Measurements from ENCODE around the gene CADPS2. TPM values are rescaled to one million over a fixed set of nuclear protein-coding genes. Genes with fewer than 3 reads are reported as not detected.
A peak's percentile ranks its signal among the peaks of the same experiment; 100 is the strongest.

Gene CADPS2
- polyA plus RNA-seq, 3 donors, result not detected

DNA sequence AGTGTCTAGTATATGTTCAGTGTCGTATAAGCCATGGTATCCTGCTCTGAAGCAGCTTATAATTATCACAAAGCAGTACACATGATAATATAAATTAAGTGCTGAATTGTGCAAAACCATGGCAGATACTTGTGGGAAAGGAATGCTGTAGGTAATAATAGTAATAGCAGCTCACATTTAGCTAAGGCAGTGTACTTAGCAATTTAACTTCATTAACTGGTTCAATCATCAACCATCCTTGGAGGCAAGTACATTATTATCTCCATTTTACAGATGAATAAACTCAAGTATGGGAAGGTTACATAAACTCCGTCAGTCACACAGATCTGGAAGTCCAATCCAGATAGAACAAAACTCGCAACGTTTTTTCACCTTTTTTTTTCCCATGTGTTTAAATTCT is 161.9 kb downstream of the CADPS2 start:
- no peaks in the 10 kb centered on the region for H3K4me1 ChIP-seq (ENCODE audit: control insufficient read depth in 1 of 2, insufficient read depth in 2 of 2, low read length in 2 of 2)
- no peak for DNase-seq
- no peak overlapping the region for H3K4me3 ChIP-seq (replicated peaks in 1 of 3; ENCODE audit: low read depth in 2 of 3, low read length in 3 of 3)
- no peak overlapping the region for H3K4me2 ChIP-seq (replicated peaks; ENCODE audit: extremely low read depth, low read length, poor library complexity, severe bottlenecking)
- TF ChIP-seq, protein P1, sequence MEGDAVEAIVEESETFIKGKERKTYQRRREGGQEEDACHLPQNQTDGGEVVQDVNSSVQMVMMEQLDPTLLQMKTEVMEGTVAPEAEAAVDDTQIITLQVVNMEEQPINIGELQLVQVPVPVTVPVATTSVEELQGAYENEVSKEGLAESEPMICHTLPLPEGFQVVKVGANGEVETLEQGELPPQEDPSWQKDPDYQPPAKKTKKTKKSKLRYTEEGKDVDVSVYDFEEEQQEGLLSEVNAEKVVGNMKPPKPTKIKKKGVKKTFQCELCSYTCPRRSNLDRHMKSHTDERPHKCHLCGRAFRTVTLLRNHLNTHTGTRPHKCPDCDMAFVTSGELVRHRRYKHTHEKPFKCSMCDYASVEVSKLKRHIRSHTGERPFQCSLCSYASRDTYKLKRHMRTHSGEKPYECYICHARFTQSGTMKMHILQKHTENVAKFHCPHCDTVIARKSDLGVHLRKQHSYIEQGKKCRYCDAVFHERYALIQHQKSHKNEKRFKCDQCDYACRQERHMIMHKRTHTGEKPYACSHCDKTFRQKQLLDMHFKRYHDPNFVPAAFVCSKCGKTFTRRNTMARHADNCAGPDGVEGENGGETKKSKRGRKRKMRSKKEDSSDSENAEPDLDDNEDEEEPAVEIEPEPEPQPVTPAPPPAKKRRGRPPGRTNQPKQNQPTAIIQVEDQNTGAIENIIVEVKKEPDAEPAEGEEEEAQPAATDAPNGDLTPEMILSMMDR (IDR thresholded peaks at IDR 0.05), result no peak
- H4K20me1 ChIP-seq (ENCODE audit: insufficient read depth, low read length), result no peaks in the 10 kb centered on the region
- no peaks in the 10 kb centered on the region for H3K36me3 ChIP-seq (replicated peaks in 1 of 2; ENCODE audit: control insufficient read depth in 1 of 2, insufficient read depth in 2 of 2, low read length in 2 of 2)
- intact Hi-C loops (cut with micrococcal nuclease), result no loop called here
- H3K36me3 Mint-ChIP-seq, result no peaks in the 10 kb centered on the region
- no peak overlapping the region for H3K27ac ChIP-seq (ENCODE audit: low read depth in 1 of 2, low read length in 2 of 2)
- no peak overlapping the region for H3K9ac ChIP-seq (ENCODE audit: insufficient read depth, low read length, poor library complexity, severe bottlenecking)
- H2AFZ ChIP-seq (ENCODE audit: insufficient read depth, low read depth, low read length, poor library complexity, severe bottlenecking), result no peak overlapping the region
- no peaks in the 10 kb centered on the region for H3K79me2 ChIP-seq (ENCODE audit: insufficient read depth, low read length)
- no peak overlapping the region for H3K27ac Mint-ChIP-seq
- no peaks in the 10 kb centered on the region for H3K27me3 ChIP-seq (ENCODE audit: control insufficient read depth in 2 of 2, insufficient read depth in 2 of 2, low read length in 2 of 2)
- H3K9me3 Mint-ChIP-seq, result peaks cover 0 to 3% (median 0%) of the 10 kb centered on the region in 7 donors
- H3K27me3 Mint-ChIP-seq (ENCODE audit: low read depth in 3 of 3), result no peaks in the 10 kb centered on the region
- no peak overlapping the region for H3K4me3 Mint-ChIP-seq
- peaks cover 0 to under 1% of the 10 kb centered on the region in 2 donors for H3K9me3 ChIP-seq (replicated peaks in 1 of 2; ENCODE audit: control insufficient read depth in 1 of 2, insufficient read depth in 1 of 2, low read length in 2 of 2)
- WGBS (ENCODE audit: insufficient coverage), result no CpG with 5 or more reads among the region's 4 CpGs
- H3K4me1 Mint-ChIP-seq, result no peaks in the 10 kb centered on the region

DNA sequence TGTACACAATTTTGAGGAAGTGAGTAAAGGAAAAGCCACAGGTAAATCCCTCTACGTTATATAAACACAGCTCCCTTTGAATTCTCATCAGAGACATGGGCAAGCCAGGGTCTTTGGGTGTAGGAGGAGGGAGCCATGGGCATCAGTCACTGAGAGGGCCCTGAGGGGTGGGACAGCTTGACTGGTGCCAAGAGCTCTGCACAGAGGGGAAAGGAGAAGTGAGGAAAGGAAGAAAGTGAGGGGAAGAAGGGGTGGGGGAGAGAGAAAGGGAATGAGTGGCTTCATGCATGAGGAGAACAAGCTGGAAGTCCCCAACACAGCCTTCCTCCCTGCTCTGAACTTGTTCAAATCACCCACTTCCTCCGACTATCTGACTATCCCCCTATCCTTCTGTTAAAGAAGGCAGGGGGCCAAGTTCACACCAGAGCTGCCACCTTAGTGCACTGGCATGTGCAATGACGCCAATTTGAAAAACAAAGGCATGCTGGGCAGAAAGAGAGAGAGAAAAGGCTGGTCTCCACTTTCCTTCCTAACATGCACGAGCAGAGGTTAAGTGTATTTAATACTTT is 167.2 kb downstream of the CADPS2 start:
- no peak overlapping the region for H3K4me3 ChIP-seq (replicated peaks in 1 of 3; ENCODE audit: low read depth in 2 of 3, low read length in 3 of 3)
- Mint-ChIP-seq H3K4me1 (no peaks in the 10 kb centered on the region), H3K36me3 (no peaks in the 10 kb centered on the region), H3K4me3 (no peak overlapping the region), H3K27me3 (ENCODE audit: low read depth in 3 of 3) (no peaks in the 10 kb centered on the region), H3K9me3 (peaks cover 0 to 8% (median 3%) of the 10 kb centered on the region in 7 donors), H3K27ac (peak overlapping the region in 1 of 7 donors; percentile 24)
- H3K36me3 ChIP-seq (replicated peaks in 1 of 2; ENCODE audit: control insufficient read depth in 1 of 2, insufficient read depth in 2 of 2, low read length in 2 of 2), result no peaks in the 10 kb centered on the region
- H2AFZ ChIP-seq (ENCODE audit: insufficient read depth, low read depth, low read length, poor library complexity, severe bottlenecking), result no peak overlapping the region
- no CpG with 5 or more reads among the region's 4 CpGs for WGBS (ENCODE audit: insufficient coverage)
- H3K9me3 ChIP-seq (replicated peaks in 1 of 2; ENCODE audit: control insufficient read depth in 1 of 2, insufficient read depth in 1 of 2, low read length in 2 of 2), result peaks cover 0 to 5% of the 10 kb centered on the region in 2 donors
- H3K79me2 ChIP-seq (ENCODE audit: insufficient read depth, low read length), result no peaks in the 10 kb centered on the region
- no peak overlapping the region for H3K9ac ChIP-seq (ENCODE audit: insufficient read depth, low read length, poor library complexity, severe bottlenecking)
- TF ChIP-seq, protein P1 (IDR thresholded peaks at IDR 0.05), result no peak
- H3K27ac ChIP-seq (ENCODE audit: low read depth in 1 of 2, low read length in 2 of 2), result no peak overlapping the region
- no peaks in the 10 kb centered on the region for H3K27me3 ChIP-seq (ENCODE audit: control insufficient read depth in 2 of 2, insufficient read depth in 2 of 2, low read length in 2 of 2)
- H4K20me1 ChIP-seq (ENCODE audit: insufficient read depth, low read length), result no peaks in the 10 kb centered on the region
- no peak for DNase-seq
- intact Hi-C loops (cut with micrococcal nuclease), result no loop called here
- no peak overlapping the region for H3K4me2 ChIP-seq (replicated peaks; ENCODE audit: extremely low read depth, low read length, poor library complexity, severe bottlenecking)
- no peaks in the 10 kb centered on the region for H3K4me1 ChIP-seq (ENCODE audit: control insufficient read depth in 1 of 2, insufficient read depth in 2 of 2, low read length in 2 of 2)

Measured in CD14-positive monocyte (primary cell).